22Rv1 (cell line): Measurements from ENCODE around the gene KCNJ18.
"Not testable (repeated sequence)": the region's sequence is repeated elsewhere in the genome, so short reads cannot be mapped to it uniquely, and the experiment has no call there.

Experiments used
- ZFX ChIP-seq: fragments of 450-650 bp; IDR thresholded peaks from 2 replicates; pipeline ENCODE4 v1.6.1; 2017; ENCODE audit warnings: antibody characterized with exemption, borderline replicate concordance
- TF ChIP-seq, protein P1 (sequence below): fragments of 450-650 bp; IDR thresholded peaks from 2 replicates; pipeline ENCODE4 v1.5.1; 2017; ENCODE audit warnings: mild to moderate bottlenecking

DNA sequence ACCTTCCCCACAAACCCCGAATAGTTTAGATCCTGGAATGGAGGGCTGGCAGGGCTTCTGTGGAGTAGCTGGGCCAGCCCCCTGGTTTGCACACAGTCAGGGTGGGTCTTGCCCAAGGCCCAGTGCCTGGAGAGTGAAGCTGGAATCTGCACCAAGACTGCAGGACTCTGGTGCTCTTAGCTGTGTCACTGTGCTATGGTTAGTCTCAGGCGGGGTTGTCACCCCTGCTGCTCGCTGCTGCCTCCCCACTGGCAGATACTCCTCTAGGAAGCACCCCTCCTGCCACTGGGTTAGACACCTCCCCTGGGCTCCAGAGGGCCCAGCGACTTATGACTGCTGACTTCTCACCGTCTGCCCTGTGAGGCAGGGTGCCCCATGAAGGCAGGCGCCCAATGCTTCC, 842 bp upstream of the KCNJ18 start:
- TF ChIP-seq, protein P1, sequence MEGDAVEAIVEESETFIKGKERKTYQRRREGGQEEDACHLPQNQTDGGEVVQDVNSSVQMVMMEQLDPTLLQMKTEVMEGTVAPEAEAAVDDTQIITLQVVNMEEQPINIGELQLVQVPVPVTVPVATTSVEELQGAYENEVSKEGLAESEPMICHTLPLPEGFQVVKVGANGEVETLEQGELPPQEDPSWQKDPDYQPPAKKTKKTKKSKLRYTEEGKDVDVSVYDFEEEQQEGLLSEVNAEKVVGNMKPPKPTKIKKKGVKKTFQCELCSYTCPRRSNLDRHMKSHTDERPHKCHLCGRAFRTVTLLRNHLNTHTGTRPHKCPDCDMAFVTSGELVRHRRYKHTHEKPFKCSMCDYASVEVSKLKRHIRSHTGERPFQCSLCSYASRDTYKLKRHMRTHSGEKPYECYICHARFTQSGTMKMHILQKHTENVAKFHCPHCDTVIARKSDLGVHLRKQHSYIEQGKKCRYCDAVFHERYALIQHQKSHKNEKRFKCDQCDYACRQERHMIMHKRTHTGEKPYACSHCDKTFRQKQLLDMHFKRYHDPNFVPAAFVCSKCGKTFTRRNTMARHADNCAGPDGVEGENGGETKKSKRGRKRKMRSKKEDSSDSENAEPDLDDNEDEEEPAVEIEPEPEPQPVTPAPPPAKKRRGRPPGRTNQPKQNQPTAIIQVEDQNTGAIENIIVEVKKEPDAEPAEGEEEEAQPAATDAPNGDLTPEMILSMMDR, result not testable (repeated sequence)
- TF ChIP-seq ZFX, result not testable (repeated sequence)
